OCI-LY7 (cell line): ENCODE measurements around the gene NACC2. TPM values are rescaled to one million over a fixed set of nuclear protein-coding genes. Genes with fewer than 3 reads are reported as not detected.

Experiments
- BruUV-seq: library from RNA; stranded (reverse); fragments of 400-500 nt; replicated peaks from 2 replicates; lab custom pipeline; 2021; lab: Mats Ljungman, UMichigan
- CTCF ChIA-PET: fragments of 300-600 bp; sonication (Branson Sonifier 250); formaldehyde crosslinking; loops from one replicate; lab custom pipeline; 2022; ENCODE audit warnings: antibody characterized with exemption; ENCODE audit not compliant: unreplicated experiment; lab: Charles Lee
- POLR2A ChIA-PET: fragments of 300-600 bp; sonication (Branson Sonifier 250); formaldehyde crosslinking; loops from one replicate; lab custom pipeline; 2022; ENCODE audit warnings: antibody characterized with exemption; lab: Charles Lee
- DNase-seq: peaks from one replicate; pipeline ENCODE4 v3.0.0-alpha.2; 2015; ENCODE audit warnings: low spot score
- H2AFZ ChIP-seq: fragments of 200-600 bp; sonication (generic), shearing (Covaris generic); 2 replicates; pipeline ENCODE4 v1.6.1; 2014; ENCODE audit warnings: mild to moderate bottlenecking, antibody characterized with exemption, low read length, moderate library complexity
- H3K27ac ChIP-seq: fragments of 200-600 bp; sonication (generic); 2 replicates; pipeline ENCODE4 v1.5.1; 2014; ENCODE audit warnings: mixed run types, low read depth, mild to moderate bottlenecking, moderate library complexity, low read length, inconsistent platforms; ENCODE audit not compliant: poor library complexity, severe bottlenecking
- H3K36me3 ChIP-seq: fragments of 200-600 bp; sonication (generic); 2 replicates; pipeline ENCODE4 v1.6.1; 2014; ENCODE audit warnings: mild to moderate bottlenecking, antibody characterized with exemption, low read length, moderate library complexity, mixed read lengths; ENCODE audit not compliant: insufficient read depth
- H3K4me1 ChIP-seq: fragments of 200-600 bp; sonication (generic); 2 replicates; pipeline ENCODE4 v1.5.1; 2014; ENCODE audit warnings: mild to moderate bottlenecking, low read length; ENCODE audit not compliant: insufficient read depth, poor library complexity, severe bottlenecking
- H3K4me2 ChIP-seq: fragments of 200-600 bp; sonication (generic); 2 replicates; pipeline ENCODE4 v1.6.1; 2014; ENCODE audit warnings: mild to moderate bottlenecking, low read length
- H3K4me3 ChIP-seq: fragments of 200-600 bp; sonication (generic); 2 replicates; pipeline ENCODE4 v1.5.1; 2014; ENCODE audit warnings: mild to moderate bottlenecking, low read depth, low read length; ENCODE audit not compliant: poor library complexity, severe bottlenecking
- H3K79me2 ChIP-seq: fragments of 200-600 bp; sonication (generic); 2 replicates; pipeline ENCODE4 v1.6.1; 2016; ENCODE audit warnings: low read depth, mild to moderate bottlenecking, low read length, moderate library complexity, mixed read lengths; ENCODE audit not compliant: insufficient read depth
- H3K9me2 ChIP-seq: fragments of 200-600 bp; sonication (generic); 2 replicates; pipeline ENCODE4 v1.6.1; 2016; ENCODE audit warnings: mild to moderate bottlenecking, low read length, mixed read lengths; ENCODE audit not compliant: insufficient read depth
- H3K9me3 ChIP-seq: fragments of 200-600 bp; sonication (generic); 2 replicates; pipeline ENCODE4 v1.6.1; 2014; ENCODE audit warnings: mild to moderate bottlenecking, mixed run types, low read length, mixed read lengths
- H4K20me1 ChIP-seq: fragments of 200-600 bp; sonication (generic); 2 replicates; pipeline ENCODE4 v1.6.1; 2014; ENCODE audit warnings: mild to moderate bottlenecking, antibody characterized with exemption, low read length, moderate library complexity, mixed read lengths; ENCODE audit not compliant: insufficient read depth
- CTCF ChIP-seq: fragments of 200-600 bp; sonication (generic); conservative IDR thresholded peaks from 2 replicates; pipeline ENCODE4 v1.5.1; 2014; ENCODE audit warnings: mild to moderate bottlenecking, antibody characterized with exemption, low read length, moderate library complexity, mixed read lengths
- EZH2phosphoT487 ChIP-seq: fragments of 200-600 bp; sonication (generic); IDR thresholded peaks from 2 replicates; pipeline ENCODE4 v1.6.1; 2018; ENCODE audit warnings: low read depth, borderline replicate concordance, mild to moderate bottlenecking, mixed run types, antibody characterized with exemption, low read length, moderate library complexity, mixed read lengths
- intact Hi-C: fragments of 100-400 bp; cut with micrococcal nuclease; formaldehyde crosslinking; loops from one replicate; pipeline ENCODE4 v1.10.0; 2022; ENCODE audit not compliant: unreplicated experiment
- total RNA-seq, 2 experiments: library from RNA; depleted of rRNA in 1 of 2; stranded (reverse); fragments of >200 nt in 1 of 2; shearing (Covaris generic) in 1 of 2; gene quantifications; 2 replicates each; pipeline ENCODE4 v1.2.3, GENCODE V29; 2014 to 2022

NACC2 gene
- total RNA-seq, 2 experiments from 2014 or later, result 0.38 to 0.72 TPM

- H4K20me1 ChIP-seq, result no peaks in the 10 kb centered on the region
- H3K4me1 ChIP-seq, result no peaks in the 10 kb centered on the region
- no peaks in the 10 kb centered on the region for H3K9me3 ChIP-seq
- ChIA-PET CTCF (interaction anchor here (0.5 kb wide), 1 partner anchor 10 kb away, joined by 3 read pairs; no protein-coding TSS in a partner anchor), POLR2A (no interaction called here)
- TF ChIP-seq CTCF (no peak), EZH2phosphoT487 (no peak)
- DNase-seq, result no peak
- no peaks in the 10 kb centered on the region for H3K79me2 ChIP-seq
- H3K4me2 ChIP-seq, result no peak overlapping the region
- H3K4me3 ChIP-seq, result no peak overlapping the region
- H3K27ac ChIP-seq, result no peak overlapping the region
- no peaks in the 10 kb centered on the region for H3K9me2 ChIP-seq
- intact Hi-C loops, result no loop called here
- no peak overlapping the region for H2AFZ ChIP-seq
- BruUV-seq, result no TSS peak
- no peaks in the 10 kb centered on the region for H3K36me3 ChIP-seq
Measured at GRCh38 chr9:136127313-136127712, 32.2 kb upstream of the NACC2 start.

GRCh38 chr9:136124976-136125692, 30.0 kb upstream of the NACC2 start:
- CTCF ChIA-PET, result no interaction called here
- Histone ChIP-seq H3K36me3 (no peaks in the 10 kb centered on the region), H2AFZ (no peak overlapping the region), H3K4me3 (no peak overlapping the region), H3K27ac (no peak overlapping the region), H3K9me2 (no peaks in the 10 kb centered on the region), H3K4me1 (peaks cover 3% of the 10 kb centered on the region), H3K9me3 (no peaks in the 10 kb centered on the region), H4K20me1 (no peaks in the 10 kb centered on the region), H3K79me2 (no peaks in the 10 kb centered on the region), H3K4me2 (no peak overlapping the region)
- intact Hi-C loops, result loop anchor here (5.0 kb wide), 2 partner anchors 263 to 523 kb away; no protein-coding TSS in a partner anchor
- TF ChIP-seq CTCF, result no peak
- TF ChIP-seq EZH2phosphoT487, result no peak
- no peak for DNase-seq
- BruUV-seq, result no TSS peak
- POLR2A ChIA-PET, result no interaction called here
